IMR-90 (cell line): ENCODE results near the gene RIPOR3. TPM values are rescaled to one million over a fixed set of nuclear protein-coding genes. Genes with fewer than 3 reads are reported as not detected.
A peak's percentile ranks its signal among the peaks of the same experiment; 100 is the strongest.

Source experiments
- ATAC-seq: fragments of 200-7000 bp; cut with Tn5 transposase; 2 replicates; pipeline ENCODE4 v1.9.1; 2020; ENCODE audit warnings: low read depth, mild to moderate bottlenecking, moderate library complexity
- BruUV-seq: library from RNA; stranded (reverse); fragments of 400-500 nt; replicated peaks from 2 replicates; lab custom pipeline; 2021; lab: Mats Ljungman, UMichigan
- CTCF ChIA-PET: fragments of 300-600 bp; formaldehyde crosslinking; extraction: SDS; loops from one replicate; lab custom pipeline; 2021; ENCODE audit warnings: antibody characterized with exemption; lab: Yijun Ruan, JAX
- POLR2A ChIA-PET: fragments of 300-600 bp; sonication (Branson Sonifier 250); formaldehyde crosslinking; loops from one replicate; lab custom pipeline; 2022; ENCODE audit warnings: antibody characterized with exemption; ENCODE audit not compliant: unreplicated experiment; lab: Charles Lee
- DNase-seq: peaks from one replicate; pipeline ENCODE4 v3.0.0; 2013
- H2AFZ ChIP-seq: replicated peaks from 2 replicates; pipeline ENCODE3; 2013; ENCODE audit warnings: low read length, mild to moderate bottlenecking; ENCODE audit not compliant: poor library complexity
- H2AK5ac ChIP-seq: 2 replicates; pipeline ENCODE4 v1.6.1; 2013; ENCODE audit warnings: low read depth, low read length, inconsistent platforms
- H2AK9ac ChIP-seq: replicated peaks from 2 replicates; pipeline ENCODE3; 2013; ENCODE audit warnings: mild to moderate bottlenecking, low read depth, low read length, moderate library complexity; ENCODE audit not compliant: poor library complexity
- H2BK120ac ChIP-seq: 2 replicates; pipeline ENCODE4 v1.6.1; 2013; ENCODE audit warnings: low read depth, low read length, inconsistent platforms
- H2BK15ac ChIP-seq: 3 replicates; pipeline ENCODE4 v1.6.1; 2013; ENCODE audit warnings: low read depth, low read length, inconsistent platforms
- H2BK20ac ChIP-seq: 2 replicates; pipeline ENCODE4 v1.6.1; 2013; ENCODE audit warnings: low read depth, mild to moderate bottlenecking, inconsistent platforms, low read length, moderate library complexity
- H2BK5ac ChIP-seq: 2 replicates; pipeline ENCODE4 v1.6.1; 2013; ENCODE audit warnings: mild to moderate bottlenecking, low read depth, low read length, inconsistent platforms; ENCODE audit not compliant: poor library complexity, severe bottlenecking
- H3K14ac ChIP-seq: replicated peaks from 2 replicates; pipeline ENCODE4 v1.6.1; 2013; ENCODE audit warnings: low read depth, low read length, inconsistent platforms
- H3K18ac ChIP-seq: 2 replicates; pipeline ENCODE4 v1.6.1; 2013; ENCODE audit warnings: low read depth, low read length, control low read depth
- H3K23ac ChIP-seq: 2 replicates; pipeline ENCODE4 v1.6.1; 2013; ENCODE audit warnings: low read depth, low read length, inconsistent platforms
- H3K27ac ChIP-seq: 2 replicates; pipeline ENCODE4 v1.5.1; 2013; ENCODE audit warnings: mild to moderate bottlenecking, control low read depth, low read length; ENCODE audit not compliant: insufficient read depth
- H3K27me3 ChIP-seq: 2 replicates; pipeline ENCODE4 v1.6.1; 2013; ENCODE audit warnings: low read length; ENCODE audit not compliant: control insufficient read depth, insufficient read depth
- H3K36me3 ChIP-seq: 2 replicates; pipeline ENCODE4 v1.6.1; 2013; ENCODE audit warnings: low read length, mixed read lengths; ENCODE audit not compliant: control insufficient read depth, insufficient read depth
- H3K4ac ChIP-seq: 2 replicates; pipeline ENCODE4 v1.6.1; 2013; ENCODE audit warnings: low read depth, low read length, inconsistent platforms
- H3K4me1 ChIP-seq: 2 replicates; pipeline ENCODE4 v1.6.1; 2013; ENCODE audit warnings: low read length, mixed read lengths; ENCODE audit not compliant: control insufficient read depth, insufficient read depth
- H3K4me2 ChIP-seq: 2 replicates; pipeline ENCODE4 v1.6.1; 2013; ENCODE audit warnings: low read depth, mild to moderate bottlenecking, control low read depth, low read length, moderate library complexity
- H3K4me3 ChIP-seq: 2 replicates; pipeline ENCODE4 v1.5.1; 2013; ENCODE audit warnings: low read depth, mild to moderate bottlenecking, control low read depth, low read length, moderate library complexity; ENCODE audit not compliant: insufficient read depth
- H3K56ac ChIP-seq: 2 replicates; pipeline ENCODE4 v1.6.1; 2013; ENCODE audit warnings: low read length, inconsistent platforms; ENCODE audit not compliant: insufficient read depth; ENCODE audit errors: extremely low read depth
- H3K79me1 ChIP-seq, 2 experiments: 2 replicates each; pipeline ENCODE4 v1.6.1; 2013; ENCODE audit warnings: low read length in 2 of 2, inconsistent platforms in 1 of 2, low read depth in 1 of 2
- H3K9ac ChIP-seq: 2 replicates; pipeline ENCODE4 v1.6.1; 2013; ENCODE audit warnings: low read depth, low read length, control low read depth
- H3K9me1 ChIP-seq: 2 replicates; pipeline ENCODE4 v1.6.1; 2013; ENCODE audit warnings: low read length, inconsistent platforms; ENCODE audit not compliant: insufficient read depth
- H3K9me3 ChIP-seq: 2 replicates; pipeline ENCODE4 v1.6.1; 2013; ENCODE audit warnings: low read length; ENCODE audit not compliant: control insufficient read depth, insufficient read depth
- H4K20me1 ChIP-seq: 2 replicates; pipeline ENCODE4 v1.6.1; 2013; ENCODE audit warnings: low read length, inconsistent platforms; ENCODE audit not compliant: insufficient read depth
- H4K5ac ChIP-seq: 2 replicates; pipeline ENCODE4 v1.6.1; 2013; ENCODE audit warnings: mild to moderate bottlenecking, low read depth, low read length, control low read depth
- H4K8ac ChIP-seq, 2 experiments: 2 replicates each; pipeline ENCODE4 v1.6.1; 2013; ENCODE audit warnings: low read depth in 2 of 2, low read length in 2 of 2, control low read depth in 1 of 2, inconsistent platforms in 1 of 2
- H4K91ac ChIP-seq: 2 replicates; pipeline ENCODE4 v1.6.1; 2013; ENCODE audit warnings: low read depth, low read length, inconsistent platforms; ENCODE audit not compliant: insufficient read depth
- CEBPB ChIP-seq: IDR thresholded peaks from 2 replicates; pipeline ENCODE4 v1.6.1; 2012; ENCODE audit warnings: low read depth, low read length, improper control_type of control experiment
- CHD1 ChIP-seq: IDR thresholded peaks from 2 replicates; pipeline ENCODE4 v1.6.1; 2012; ENCODE audit warnings: low read depth, low read length, improper control_type of control experiment
- FOS ChIP-seq: fragments of 150-350 bp; IDR thresholded peaks from 2 replicates; pipeline ENCODE4 v1.6.1; 2016; ENCODE audit warnings: low read depth, low read length
- MAZ ChIP-seq: IDR thresholded peaks from 2 replicates; pipeline ENCODE4 v1.6.1; 2012; ENCODE audit warnings: low read depth, mild to moderate bottlenecking, low read length, improper control_type of control experiment, moderate library complexity, borderline replicate concordance
- MXI1 ChIP-seq: IDR thresholded peaks from 2 replicates; pipeline ENCODE4 v1.6.1; 2012; ENCODE audit warnings: low read depth, mild to moderate bottlenecking, low read length, moderate library complexity, borderline replicate concordance
- NFE2L2 ChIP-seq: fragments of 150-350 bp; IDR thresholded peaks from 2 replicates; pipeline ENCODE4 v1.6.1; 2016; ENCODE audit warnings: low read depth, mild to moderate bottlenecking, low read length
- POLR2A ChIP-seq: IDR thresholded peaks from 2 replicates; pipeline ENCODE4 v1.6.1; 2012; ENCODE audit warnings: mild to moderate bottlenecking, low read depth, low read length
- RAD21 ChIP-seq: IDR thresholded peaks from 2 replicates; pipeline ENCODE4 v1.6.1; 2012; ENCODE audit warnings: low read length, improper control_type of control experiment
- RCOR1 ChIP-seq: IDR thresholded peaks from 2 replicates; pipeline ENCODE4 v1.6.1; 2012; ENCODE audit warnings: mild to moderate bottlenecking, low read length, improper control_type of control experiment; ENCODE audit not compliant: insufficient replicate concordance
- RFX5 ChIP-seq: IDR thresholded peaks from 2 replicates; pipeline ENCODE4 v1.8.0; 2012; ENCODE audit warnings: low read depth, mild to moderate bottlenecking, low read length, moderate library complexity
- SMC3 ChIP-seq: fragments of 150-350 bp; IDR thresholded peaks from 2 replicates; pipeline ENCODE4 v1.6.1; 2016; ENCODE audit warnings: low read depth, mild to moderate bottlenecking, antibody characterized with exemption, low read length, moderate library complexity
- WGBS, 2 experiments: methylation state at CpG; one replicate each; pipeline versions ENCODE4 v1.1.5 to v1.1.7; 2013; ENCODE audit warnings: missing lambda C conversion rate in 2 of 2; ENCODE audit not compliant: insufficient read length in 1 of 2; ENCODE audit errors: extremely low coverage in 2 of 2; 5-methylcytosine and 5-hydroxymethylcytosine counted together
- dilution Hi-C: fragments of 300-500 bp; cut with HindIII; formaldehyde crosslinking; loops from one replicate; pipeline ENCODE4 v1.14.3; 2018; ENCODE audit warnings: low sequenced_read_pairs; ENCODE audit not compliant: unreplicated experiment
- in situ Hi-C: fragments of 300-500 bp; cut with MboI; formaldehyde crosslinking; loops from 3 replicates; pipeline ENCODE4 v1.14.3; 2019; ENCODE audit warnings: low sequenced_read_pairs, inconsistent platforms, mixed read lengths
- intact Hi-C: fragments of 100-400 bp; cut with micrococcal nuclease; formaldehyde crosslinking; loops from 2 replicates; pipeline ENCODE4 v1.10.0; 2022
- polyA plus RNA-seq, 3 experiments: library from polyadenylated mRNA; depleted of rRNA; stranded (reverse); fragments of >200 nt; gene quantifications; 2 replicates each; pipeline ENCODE4 v1.2.3, GENCODE V29; 2012; ENCODE audit warnings: low replicate concordance in 1 of 3
- total RNA-seq: library from RNA; depleted of rRNA; stranded (reverse); fragments of >200 nt; gene quantifications from 2 replicates; pipeline ENCODE4 v1.2.3, GENCODE V29; 2012
- TF ChIP-seq, protein P1 (sequence below): fragments of 150-350 bp; IDR thresholded peaks from 2 replicates; pipeline ENCODE4 v1.6.1; 2016; ENCODE audit warnings: low read depth, mild to moderate bottlenecking, low read length, moderate library complexity, borderline replicate concordance
- TF ChIP-seq, protein P2 (sequence below): fragments of 150-350 bp; IDR thresholded peaks from 2 replicates; pipeline ENCODE4 v1.6.1; 2017; ENCODE audit warnings: mild to moderate bottlenecking, antibody characterized with exemption, low read length, low read depth

RIPOR3 gene
- total and polyA plus RNA-seq, 2 of the 4 experiments (the other 2 are of a cell fraction) = 0.54 to 1.7 TPM

DNA sequence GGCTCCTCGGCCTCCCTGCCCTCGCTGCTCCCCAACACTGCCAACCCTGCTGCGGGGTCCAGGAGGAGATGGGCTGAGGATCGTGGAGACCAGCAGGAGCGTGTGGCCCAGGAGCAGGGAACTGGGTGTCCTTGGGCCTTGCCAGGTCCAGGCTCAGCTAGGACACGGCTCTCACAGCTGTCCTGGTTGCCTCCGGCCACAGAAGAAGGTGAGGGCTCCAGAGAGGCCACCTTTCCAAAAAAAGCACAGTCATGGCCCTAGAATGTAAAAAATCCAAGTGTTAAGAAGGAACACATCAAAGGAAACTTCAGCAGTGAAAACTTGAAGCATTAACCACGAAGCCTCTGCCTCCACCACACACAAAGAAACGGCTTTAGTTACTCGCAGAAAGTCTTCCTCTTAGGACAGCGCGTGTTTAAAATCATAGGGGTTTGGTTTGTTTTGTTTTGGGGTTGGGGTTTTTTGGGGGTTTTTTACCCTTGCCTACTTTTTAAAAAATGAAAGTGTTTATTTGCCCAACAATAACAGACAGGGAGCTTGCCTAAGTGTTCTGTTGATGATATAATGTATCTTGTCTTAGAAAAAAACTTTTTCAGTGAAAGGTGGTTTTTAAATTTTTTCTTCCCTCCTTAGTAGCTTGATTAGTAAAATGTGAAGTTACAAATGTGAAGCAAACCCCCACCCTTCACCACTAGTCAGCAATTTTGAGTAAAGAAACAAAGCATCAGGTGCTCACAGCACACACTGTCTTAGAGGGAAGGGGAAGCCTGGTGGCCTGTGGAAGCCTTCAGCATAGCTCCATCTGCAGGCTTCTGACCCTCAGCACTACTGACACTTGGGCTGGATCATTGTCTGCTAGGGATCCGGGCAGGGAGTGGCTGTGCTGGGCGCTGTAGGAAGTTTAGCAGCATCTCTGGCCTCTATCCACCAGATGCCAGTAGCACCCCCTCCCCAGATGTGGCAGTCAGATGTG is 121.2 kb downstream of the RIPOR3 start:
- Histone ChIP-seq H3K18ac (peak overlapping the region; percentile 16; the same call in 1 of the 2 replicates), H2BK5ac (no peak overlapping the region), H4K91ac (no peak overlapping the region), H3K36me3 (peaks cover 58% of the 10 kb centered on the region), H3K9me3 (no peaks in the 10 kb centered on the region), H2AK9ac (peak overlapping the region; percentile 82), H3K4me1 (peaks cover 18% of the 10 kb centered on the region), H3K4me3 (no peak overlapping the region), H2AK5ac (peak overlapping the region; percentile 21; the same call in 1 of the 2 replicates), H2BK20ac (no peak overlapping the region), H3K27me3 (no peaks in the 10 kb centered on the region), H3K14ac (0 out of 2 replicates have a peak overlapping the region, but pooled peaks have one; percentile 11), H2BK15ac (no peak overlapping the region), H2BK120ac (no peak overlapping the region), H3K9ac (no peak overlapping the region), H3K4ac (peak overlapping the region; percentile 19; the same call in 1 of the 2 replicates), H4K8ac (no peak overlapping the region), H3K23ac (peak overlapping the region; percentile 35; the same call in 1 of the 2 replicates), H3K79me1 (peaks cover 56 to 96% of the 10 kb centered on the region in 2 experiments), H3K9me1 (peaks cover 31% of the 10 kb centered on the region), H3K4me2 (no peak overlapping the region), H2AFZ (no peak overlapping the region), H4K5ac (no peak overlapping the region; the same call in 1 of the 2 replicates), H4K20me1 (peaks cover 48% of the 10 kb centered on the region), H3K27ac (peak overlapping the region; percentile 56; the same call in 1 of the 2 replicates), H3K56ac (no peak overlapping the region)
- peak; percentile 37 for DNase-seq
- BruUV-seq = no TSS peak
- intact Hi-C loops = no loop called here
- dilution Hi-C loops = no loop called here
- 88% methylated on average over 4 of the region's 14 CpGs; no CpG with 5 or more reads in 1 of the 2 experiments for WGBS, 2 experiments
- CTCF ChIA-PET = interaction anchor here (0.6 kb wide), 1 partner anchor 102 kb away, joined by 3 read pairs; no protein-coding TSS in a partner anchor
- in situ Hi-C loops = loop anchor here (5.0 kb wide), 1 partner anchor 58 kb away; the partner anchor contains the start of gene PTPN1
- peak; percentile 53 for ATAC-seq
- POLR2A ChIA-PET = interaction anchor here (0.6 kb wide), 2 partner anchors 11 to 59 kb away, joined by 3 to 22 read pairs; no protein-coding TSS in a partner anchor
- no peak for TF ChIP-seq MXI1
- no peak for TF ChIP-seq RFX5
- no peak for TF ChIP-seq CEBPB
- no peak for TF ChIP-seq CHD1
- TF ChIP-seq MAZ = no peak
- peak; percentile 65 for TF ChIP-seq RAD21
- TF ChIP-seq, protein P1, sequence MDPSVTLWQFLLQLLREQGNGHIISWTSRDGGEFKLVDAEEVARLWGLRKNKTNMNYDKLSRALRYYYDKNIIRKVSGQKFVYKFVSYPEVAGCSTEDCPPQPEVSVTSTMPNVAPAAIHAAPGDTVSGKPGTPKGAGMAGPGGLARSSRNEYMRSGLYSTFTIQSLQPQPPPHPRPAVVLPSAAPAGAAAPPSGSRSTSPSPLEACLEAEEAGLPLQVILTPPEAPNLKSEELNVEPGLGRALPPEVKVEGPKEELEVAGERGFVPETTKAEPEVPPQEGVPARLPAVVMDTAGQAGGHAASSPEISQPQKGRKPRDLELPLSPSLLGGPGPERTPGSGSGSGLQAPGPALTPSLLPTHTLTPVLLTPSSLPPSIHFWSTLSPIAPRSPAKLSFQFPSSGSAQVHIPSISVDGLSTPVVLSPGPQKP = no peak
- peak; percentile 43; the same call in 1 of the 2 replicates for TF ChIP-seq NFE2L2
- TF ChIP-seq, protein P2, sequence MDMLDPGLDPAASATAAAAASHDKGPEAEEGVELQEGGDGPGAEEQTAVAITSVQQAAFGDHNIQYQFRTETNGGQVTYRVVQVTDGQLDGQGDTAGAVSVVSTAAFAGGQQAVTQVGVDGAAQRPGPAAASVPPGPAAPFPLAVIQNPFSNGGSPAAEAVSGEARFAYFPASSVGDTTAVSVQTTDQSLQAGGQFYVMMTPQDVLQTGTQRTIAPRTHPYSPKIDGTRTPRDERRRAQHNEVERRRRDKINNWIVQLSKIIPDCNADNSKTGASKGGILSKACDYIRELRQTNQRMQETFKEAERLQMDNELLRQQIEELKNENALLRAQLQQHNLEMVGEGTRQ = no peak
- no peak for TF ChIP-seq FOS
- no peak for TF ChIP-seq POLR2A
- TF ChIP-seq RCOR1 = no peak
- peak; percentile 44; the same call in 1 of the 2 replicates for TF ChIP-seq SMC3
